Neural cell (in vitro differentiated cells): ENCODE results near the gene RANBP3. TPM values are rescaled to one million over a fixed set of nuclear protein-coding genes. Genes with fewer than 3 reads are reported as not detected.

ENCODE experiments used
- H2AFZ ChIP-seq: fragments of 200-600, 300-800 bp; sonication (generic), shearing (Covaris generic); 2 replicates; pipeline ENCODE4 v1.6.0; 2014; ENCODE audit warnings: low read depth, mild to moderate bottlenecking, antibody characterized with exemption, low read length, moderate library complexity
- H3F3A ChIP-seq: fragments of 200-600 bp; shearing (Covaris generic); 2 replicates; pipeline ENCODE4 v1.6.1; 2016; ENCODE audit warnings: mild to moderate bottlenecking, moderate library complexity, mixed read lengths, antibody characterized with exemption, low read length; ENCODE audit not compliant: insufficient read depth, poor library complexity, severe bottlenecking
- H3K27ac ChIP-seq: fragments of 200-600, 300-800 bp; sonication (generic), shearing (Covaris generic); 2 replicates; pipeline ENCODE4 v1.5.1; 2014; ENCODE audit warnings: mild to moderate bottlenecking, low read length, moderate library complexity
- H3K27me3 ChIP-seq: fragments of 300-800, 200-600 bp; sonication (generic), shearing (Covaris generic); 2 replicates; pipeline ENCODE4 v1.6.0; 2014; ENCODE audit warnings: mild to moderate bottlenecking, low read depth, low read length, moderate library complexity; ENCODE audit not compliant: insufficient read depth
- H3K36me3 ChIP-seq: fragments of 300-800, 200-600 bp; sonication (generic), shearing (Covaris generic); 2 replicates; pipeline ENCODE4 v1.5.1; 2014; ENCODE audit warnings: mild to moderate bottlenecking, antibody characterized with exemption, low read length, moderate library complexity; ENCODE audit not compliant: insufficient read depth
- H3K4me2 ChIP-seq: fragments of 300-800, 200-600 bp; sonication (generic), shearing (Covaris generic); 2 replicates; pipeline ENCODE4 v1.6.0; 2014; ENCODE audit warnings: mild to moderate bottlenecking, low read length
- H3K4me3 ChIP-seq: fragments of 300-800, 200-600 bp; sonication (generic), shearing (Covaris generic); 2 replicates; pipeline ENCODE4 v1.5.1; 2014; ENCODE audit warnings: mild to moderate bottlenecking, low read length, moderate library complexity
- H3K79me2 ChIP-seq: fragments of 200-600 bp; shearing (Covaris generic); replicated peaks from 2 replicates; pipeline ENCODE4 v1.6.0; 2014; ENCODE audit warnings: mild to moderate bottlenecking, low read length, moderate library complexity; ENCODE audit not compliant: insufficient read depth
- H3K9ac ChIP-seq: fragments of 300-800, 200-600 bp; sonication (generic), shearing (Covaris generic); 2 replicates; pipeline ENCODE4 v1.6.1; 2016; ENCODE audit warnings: mild to moderate bottlenecking, low read length, mixed read lengths
- H3K9me2 ChIP-seq: fragments of 200-600 bp; shearing (Covaris generic); 2 replicates; pipeline ENCODE4 v1.6.1; 2016; ENCODE audit warnings: mild to moderate bottlenecking, low read length, mixed read lengths; ENCODE audit not compliant: insufficient read depth
- H3K9me3 ChIP-seq: fragments of 200-600, 300-800 bp; sonication (generic), shearing (Covaris generic); 2 replicates; pipeline ENCODE4 v1.6.1; 2016; ENCODE audit warnings: mild to moderate bottlenecking, mixed run types, low read length, moderate library complexity, mixed read lengths
- H4K20me1 ChIP-seq: fragments of 200-600 bp; shearing (Covaris generic); 2 replicates; pipeline ENCODE4 v1.6.1; 2016; ENCODE audit warnings: mild to moderate bottlenecking, mixed run types; ENCODE audit not compliant: insufficient read depth
- CTCF ChIP-seq: fragments of 450-650 bp; IDR thresholded peaks from 2 replicates; pipeline ENCODE4 v1.5.1; 2014; ENCODE audit warnings: antibody characterized with exemption, mild to moderate bottlenecking, moderate library complexity; ENCODE audit not compliant: poor library complexity, severe bottlenecking
- EP300 ChIP-seq: fragments of 450-650 bp; conservative IDR thresholded peaks from 2 replicates; pipeline ENCODE4 v1.6.1; 2014; ENCODE audit warnings: antibody characterized with exemption, mild to moderate bottlenecking, moderate library complexity; ENCODE audit not compliant: poor library complexity, severe bottlenecking
- EZH2 ChIP-seq: fragments of 200-600, 300-800 bp; shearing (Covaris generic), sonication (generic); IDR thresholded peaks from 2 replicates; pipeline ENCODE4 v1.6.1; 2014; ENCODE audit warnings: antibody characterized with exemption, low read length, borderline replicate concordance, mild to moderate bottlenecking; ENCODE audit not compliant: insufficient read depth, poor library complexity, severe bottlenecking
- MXI1 ChIP-seq: fragments of 450-650 bp; conservative IDR thresholded peaks from 2 replicates; pipeline ENCODE4 v1.6.1; 2014; ENCODE audit warnings: antibody characterized with exemption, mild to moderate bottlenecking; ENCODE audit not compliant: poor library complexity, severe bottlenecking
- POLR2AphosphoS5 ChIP-seq: IDR thresholded peaks from 2 replicates; pipeline ENCODE4 v1.6.1; 2012
- RAD21 ChIP-seq: fragments of 450-650 bp; conservative IDR thresholded peaks from 2 replicates; pipeline ENCODE4 v1.6.1; 2014; ENCODE audit warnings: antibody characterized with exemption, mild to moderate bottlenecking, moderate library complexity
- REST ChIP-seq: IDR thresholded peaks from 2 replicates; pipeline ENCODE4 v1.6.1; 2012; ENCODE audit warnings: borderline replicate concordance
- SMC3 ChIP-seq: fragments of 450-650 bp; conservative IDR thresholded peaks from 2 replicates; pipeline ENCODE4 v1.6.1; 2014; ENCODE audit warnings: antibody characterized with exemption, mild to moderate bottlenecking, moderate library complexity; ENCODE audit not compliant: poor library complexity
- TAF1 ChIP-seq: IDR thresholded peaks from 2 replicates; pipeline ENCODE4 v1.6.1; 2012; ENCODE audit warnings: low read depth
- polyA plus RNA-seq: library from polyadenylated mRNA; depleted of rRNA; stranded (reverse); fragments of >200 nt; gene quantifications from 2 replicates; pipeline ENCODE4 v1.2.3, GENCODE V29; 2014

The RANBP3 gene
- polyA plus RNA-seq, 1 donor from 2014 or later: 67.6 TPM

GRCh38 chr19:5949792-5950305, 28.1 kb downstream of the RANBP3 start:
- Histone ChIP-seq H3K9me3 (no peaks in the 10 kb centered on the region), H3K4me3 (no peak overlapping the region), H3K4me2 (no peak overlapping the region), H3K9ac (no peak overlapping the region), H3F3A (no peaks in the 10 kb centered on the region), H4K20me1 (peaks cover 3% of the 10 kb centered on the region), H2AFZ (no peak overlapping the region), H3K27ac (no peak overlapping the region), H3K36me3 (peaks cover 6% of the 10 kb centered on the region), H3K27me3 (no peaks in the 10 kb centered on the region), H3K9me2 (no peaks in the 10 kb centered on the region), H3K79me2 (peaks cover 53% of the 10 kb centered on the region)
- TF ChIP-seq POLR2AphosphoS5 (no peak), CTCF (no peak), EP300 (no peak), RAD21 (no peak), MXI1 (no peak), EZH2 (no peak)

GRCh38 chr19:5948752-5949564, 29.0 kb downstream of the RANBP3 start:
- Histone ChIP-seq H3K27ac (no peak overlapping the region), H3K4me2 (no peak overlapping the region), H3F3A (no peaks in the 10 kb centered on the region), H3K36me3 (peaks cover 6% of the 10 kb centered on the region), H3K79me2 (peaks cover 47% of the 10 kb centered on the region), H3K9me2 (no peaks in the 10 kb centered on the region), H3K9ac (no peak overlapping the region), H4K20me1 (peaks cover 3% of the 10 kb centered on the region), H3K9me3 (no peaks in the 10 kb centered on the region), H2AFZ (no peak overlapping the region), H3K27me3 (no peaks in the 10 kb centered on the region), H3K4me3 (no peak overlapping the region)
- TF ChIP-seq REST (no peak), MXI1 (no peak), RAD21 (no peak), CTCF (no peak), EP300 (no peak), EZH2 (no peak), SMC3 (no peak), POLR2AphosphoS5 (no peak), TAF1 (no peak)
